ENCODE measurements around the gene SEMA5A. TPM values are rescaled to one million over a fixed set of nuclear protein-coding genes. Genes with fewer than 3 reads are reported as not detected.

Gene SEMA5A
- total RNA-seq, 1 donor from 2014 or later = 11.9 TPM

DNA sequence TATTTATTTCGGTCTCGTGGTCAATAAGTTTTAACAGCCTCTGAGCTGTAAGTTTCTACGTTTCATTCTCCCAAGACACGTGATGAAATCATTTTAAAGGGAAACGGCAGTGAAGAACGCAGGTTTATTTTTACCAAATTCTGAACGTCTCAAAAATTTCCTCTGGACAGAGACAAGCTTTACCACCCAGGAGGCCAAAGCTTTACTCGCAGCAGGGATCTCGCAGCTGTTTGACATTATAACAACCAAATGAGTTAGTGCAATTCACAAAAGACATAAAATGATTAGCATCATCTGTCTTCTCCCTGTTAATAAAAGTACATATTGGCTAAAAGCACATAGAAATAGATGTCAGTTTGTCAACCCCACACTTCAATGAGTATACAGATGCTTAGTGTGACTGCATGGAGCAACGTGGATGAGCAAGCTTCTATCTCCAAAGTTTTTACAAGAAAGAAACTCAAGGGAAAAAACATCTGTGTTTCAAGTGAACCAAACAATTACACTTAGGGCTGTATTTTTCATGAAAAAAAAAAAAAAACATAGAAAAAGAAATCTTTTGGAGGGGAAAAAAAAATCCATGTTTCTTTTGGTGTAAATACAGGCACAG is 2.5 kb downstream of the SEMA5A start:
- Histone ChIP-seq H3K4me2 (peak overlapping the region; percentile 99), H4K20me1 (ENCODE audit: low read depth) (peaks cover 4% of the 10 kb centered on the region), H3F3A (ENCODE audit: low read depth) (peaks cover 8% of the 10 kb centered on the region), H3K9ac (no peak overlapping the region), H3K4me1 (peaks cover 27% of the 10 kb centered on the region), H3K27ac (no peak overlapping the region), H3K36me3 (no peaks in the 10 kb centered on the region), H3K79me2 (ENCODE audit: low read depth) (peaks cover 13% of the 10 kb centered on the region), H3K27me3 (peaks cover 3% of the 10 kb centered on the region), H2AFZ (replicated peaks) (no peak overlapping the region), H3K9me3 (ENCODE audit: low read depth) (no peaks in the 10 kb centered on the region), H3K4me3 (peak overlapping the region; percentile 90)
- no peak overlapping the region for H3K27ac Mint-ChIP-seq
- no peak for DNase-seq (ENCODE audit: low spot score)
- H3K36me3 Mint-ChIP-seq = no peaks in the 10 kb centered on the region
- TF ChIP-seq, protein P1, sequence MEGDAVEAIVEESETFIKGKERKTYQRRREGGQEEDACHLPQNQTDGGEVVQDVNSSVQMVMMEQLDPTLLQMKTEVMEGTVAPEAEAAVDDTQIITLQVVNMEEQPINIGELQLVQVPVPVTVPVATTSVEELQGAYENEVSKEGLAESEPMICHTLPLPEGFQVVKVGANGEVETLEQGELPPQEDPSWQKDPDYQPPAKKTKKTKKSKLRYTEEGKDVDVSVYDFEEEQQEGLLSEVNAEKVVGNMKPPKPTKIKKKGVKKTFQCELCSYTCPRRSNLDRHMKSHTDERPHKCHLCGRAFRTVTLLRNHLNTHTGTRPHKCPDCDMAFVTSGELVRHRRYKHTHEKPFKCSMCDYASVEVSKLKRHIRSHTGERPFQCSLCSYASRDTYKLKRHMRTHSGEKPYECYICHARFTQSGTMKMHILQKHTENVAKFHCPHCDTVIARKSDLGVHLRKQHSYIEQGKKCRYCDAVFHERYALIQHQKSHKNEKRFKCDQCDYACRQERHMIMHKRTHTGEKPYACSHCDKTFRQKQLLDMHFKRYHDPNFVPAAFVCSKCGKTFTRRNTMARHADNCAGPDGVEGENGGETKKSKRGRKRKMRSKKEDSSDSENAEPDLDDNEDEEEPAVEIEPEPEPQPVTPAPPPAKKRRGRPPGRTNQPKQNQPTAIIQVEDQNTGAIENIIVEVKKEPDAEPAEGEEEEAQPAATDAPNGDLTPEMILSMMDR (IDR thresholded peaks at IDR 0.05) = no peak
- TF ChIP-seq EZH2 (IDR thresholded peaks at IDR 0.05) (no peak), EZH2phosphoT487 (IDR thresholded peaks at IDR 0.05) (no peak)
- H3K9me3 Mint-ChIP-seq = no peaks in the 10 kb centered on the region
- peaks cover 5% of the 10 kb centered on the region for H3K27me3 Mint-ChIP-seq (ENCODE audit: insufficient read depth, low read depth)
- peaks cover 30% of the 10 kb centered on the region for H3K4me1 Mint-ChIP-seq
- peak overlapping the region; percentile 87 for H3K4me3 Mint-ChIP-seq

DNA sequence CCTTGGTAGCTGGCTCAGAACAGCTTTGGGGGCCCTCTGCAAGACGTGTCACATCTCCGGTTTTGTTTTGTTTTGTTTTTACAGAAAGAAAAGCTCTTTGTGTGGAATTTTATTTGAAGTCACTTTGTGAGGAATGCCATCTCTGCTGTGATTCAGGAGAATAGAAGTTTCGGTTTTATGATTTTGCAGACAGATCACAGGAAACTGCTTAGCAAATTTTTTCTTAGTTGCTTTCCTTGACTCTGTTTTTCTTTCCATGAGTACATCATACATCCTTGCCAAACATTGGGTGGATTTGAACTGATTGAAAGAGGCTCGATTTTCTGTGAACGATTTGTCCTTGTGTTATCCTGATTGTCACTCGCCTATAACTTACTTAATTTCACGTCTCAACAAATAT is 5.1 kb downstream of the SEMA5A start:
- H3K4me3 ChIP-seq = no peak overlapping the region
- H3K9me3 Mint-ChIP-seq = no peaks in the 10 kb centered on the region
- no peak for TF ChIP-seq EZH2phosphoT487 (IDR thresholded peaks at IDR 0.05)
- no peak for TF ChIP-seq EZH2 (IDR thresholded peaks at IDR 0.05)
- TF ChIP-seq, protein P1 (IDR thresholded peaks at IDR 0.05) = no peak
- H3F3A ChIP-seq (ENCODE audit: low read depth) = no peaks in the 10 kb centered on the region
- H3K4me1 Mint-ChIP-seq = peaks cover 21% of the 10 kb centered on the region
- H3K36me3 Mint-ChIP-seq = no peaks in the 10 kb centered on the region
- H2AFZ ChIP-seq (replicated peaks) = no peak overlapping the region
- no peaks in the 10 kb centered on the region for H4K20me1 ChIP-seq (ENCODE audit: low read depth)
- H3K9ac ChIP-seq = no peak overlapping the region
- H3K4me1 ChIP-seq = peaks cover 14% of the 10 kb centered on the region
- H3K27ac ChIP-seq = no peak overlapping the region
- H3K4me2 ChIP-seq = no peak overlapping the region
- no peaks in the 10 kb centered on the region for H3K9me3 ChIP-seq (ENCODE audit: low read depth)
- peaks cover 13% of the 10 kb centered on the region for H3K79me2 ChIP-seq (ENCODE audit: low read depth)
- no peaks in the 10 kb centered on the region for H3K27me3 Mint-ChIP-seq (ENCODE audit: insufficient read depth, low read depth)
- DNase-seq (ENCODE audit: low spot score) = no peak
- no peak overlapping the region for H3K4me3 Mint-ChIP-seq
- H3K36me3 ChIP-seq = no peaks in the 10 kb centered on the region
- no peak overlapping the region for H3K27ac Mint-ChIP-seq
- no peaks in the 10 kb centered on the region for H3K27me3 ChIP-seq

DNA sequence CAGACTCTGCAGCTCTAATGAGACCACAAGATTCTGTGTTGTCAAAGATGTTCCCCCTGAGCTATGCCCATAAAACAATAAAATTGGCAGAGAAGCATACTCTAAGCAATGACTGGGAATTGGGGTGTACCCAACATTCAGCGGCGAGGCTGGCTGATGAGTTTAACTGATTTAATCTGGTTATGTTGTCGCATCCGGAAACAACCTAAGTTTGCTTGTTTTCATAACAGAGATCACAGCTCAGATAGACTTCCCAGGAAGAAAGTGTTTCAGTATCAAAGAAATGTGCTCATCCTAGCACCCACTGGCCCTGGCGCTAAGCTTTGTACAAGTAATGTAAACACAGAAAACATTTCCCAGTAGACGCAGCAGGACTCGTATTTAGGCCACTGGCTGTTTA is 7.4 kb downstream of the SEMA5A start:
- H3K9me3 Mint-ChIP-seq = no peaks in the 10 kb centered on the region
- peaks cover 15% of the 10 kb centered on the region for H3K4me1 Mint-ChIP-seq

More for the DNA sequence above, 7.4 kb downstream of the SEMA5A start:
- TF ChIP-seq EZH2 (IDR thresholded peaks at IDR 0.05) (no peak), EZH2phosphoT487 (IDR thresholded peaks at IDR 0.05) (no peak)
- TF ChIP-seq, protein P1 (IDR thresholded peaks at IDR 0.05) = no peak
- Histone ChIP-seq H4K20me1 (ENCODE audit: low read depth) (no peaks in the 10 kb centered on the region), H2AFZ (replicated peaks) (no peak overlapping the region), H3K9ac (no peak overlapping the region), H3K27ac (no peak overlapping the region), H3K79me2 (ENCODE audit: low read depth) (peaks cover 13% of the 10 kb centered on the region), H3K36me3 (no peaks in the 10 kb centered on the region), H3K27me3 (no peaks in the 10 kb centered on the region), H3K4me2 (no peak overlapping the region), H3K4me3 (no peak overlapping the region), H3K9me3 (ENCODE audit: low read depth) (no peaks in the 10 kb centered on the region), H3K4me1 (peaks cover 10% of the 10 kb centered on the region), H3F3A (ENCODE audit: low read depth) (no peaks in the 10 kb centered on the region)
- Mint-ChIP-seq H3K36me3 (no peaks in the 10 kb centered on the region), H3K27me3 (ENCODE audit: insufficient read depth, low read depth) (no peaks in the 10 kb centered on the region), H3K27ac (no peak overlapping the region), H3K4me3 (no peak overlapping the region)
- DNase-seq (ENCODE audit: low spot score) = no peak
